ENCODE data around the gene CCT8L2.
"Not testable (repeated sequence)": the region's sequence is repeated elsewhere in the genome, so short reads cannot be mapped to it uniquely, and the experiment has no call there.

DNA sequence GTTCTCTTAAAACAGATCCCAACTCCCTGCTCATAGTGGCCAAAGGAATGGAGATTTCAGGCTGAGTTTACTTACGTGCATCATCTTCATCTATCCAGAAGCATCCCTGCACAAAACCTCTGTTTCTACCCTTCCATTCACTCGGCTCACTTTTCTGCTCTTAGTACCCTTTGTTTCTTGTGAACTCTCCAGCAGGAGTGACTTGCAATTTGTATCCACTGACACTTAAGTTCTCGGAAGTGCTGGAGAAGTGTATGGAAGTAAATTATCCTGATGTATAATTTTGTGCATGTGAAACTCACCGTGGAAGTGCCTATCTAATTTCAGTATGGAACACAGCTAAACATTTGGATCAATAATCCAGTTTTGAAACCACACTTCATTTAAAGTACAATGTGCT, 7.0 kb upstream of the CCT8L2 start:
- TF ChIP-seq, protein P1, sequence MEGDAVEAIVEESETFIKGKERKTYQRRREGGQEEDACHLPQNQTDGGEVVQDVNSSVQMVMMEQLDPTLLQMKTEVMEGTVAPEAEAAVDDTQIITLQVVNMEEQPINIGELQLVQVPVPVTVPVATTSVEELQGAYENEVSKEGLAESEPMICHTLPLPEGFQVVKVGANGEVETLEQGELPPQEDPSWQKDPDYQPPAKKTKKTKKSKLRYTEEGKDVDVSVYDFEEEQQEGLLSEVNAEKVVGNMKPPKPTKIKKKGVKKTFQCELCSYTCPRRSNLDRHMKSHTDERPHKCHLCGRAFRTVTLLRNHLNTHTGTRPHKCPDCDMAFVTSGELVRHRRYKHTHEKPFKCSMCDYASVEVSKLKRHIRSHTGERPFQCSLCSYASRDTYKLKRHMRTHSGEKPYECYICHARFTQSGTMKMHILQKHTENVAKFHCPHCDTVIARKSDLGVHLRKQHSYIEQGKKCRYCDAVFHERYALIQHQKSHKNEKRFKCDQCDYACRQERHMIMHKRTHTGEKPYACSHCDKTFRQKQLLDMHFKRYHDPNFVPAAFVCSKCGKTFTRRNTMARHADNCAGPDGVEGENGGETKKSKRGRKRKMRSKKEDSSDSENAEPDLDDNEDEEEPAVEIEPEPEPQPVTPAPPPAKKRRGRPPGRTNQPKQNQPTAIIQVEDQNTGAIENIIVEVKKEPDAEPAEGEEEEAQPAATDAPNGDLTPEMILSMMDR (conservative IDR thresholded peaks at IDR 0.05; ENCODE audit: low read depth, low read length) = not testable (repeated sequence)
- TF ChIP-seq EZH2phosphoT487 (IDR thresholded peaks at IDR 0.05; ENCODE audit: borderline replicate concordance, low read length) = not testable (repeated sequence)

Data from PC-3 (cell line).